Fibroblast of lung (primary cell): ENCODE results near the gene TENM3. TPM values are rescaled to one million over a fixed set of nuclear protein-coding genes. Genes with fewer than 3 reads are reported as not detected.

Experiments
- DNase-seq, 2 donors: peaks; one replicate each; pipeline versions ENCODE4 v3.0.0 to v3.0.0-alpha.2; 2010; ENCODE audit warnings: low read depth in 2 of 2
- H2AFZ ChIP-seq: 2 replicates; pipeline ENCODE4 v1.5.1; 2012; ENCODE audit warnings: low read length, control low read depth, inconsistent platforms
- H3K27ac ChIP-seq: 2 replicates; pipeline ENCODE4 v1.5.1; 2011; ENCODE audit warnings: low read length, control low read depth; ENCODE audit not compliant: insufficient read depth
- H3K27me3 ChIP-seq: 2 replicates; pipeline ENCODE4 v1.5.1; 2011; ENCODE audit warnings: mild to moderate bottlenecking, low read length; ENCODE audit not compliant: control insufficient read depth, insufficient read depth
- H3K36me3 ChIP-seq: 2 replicates; pipeline ENCODE4 v1.5.1; 2011; ENCODE audit warnings: low read length; ENCODE audit not compliant: control insufficient read depth, insufficient read depth
- H3K4me1 ChIP-seq: 2 replicates; pipeline ENCODE4 v1.5.1; 2011; ENCODE audit warnings: low read length; ENCODE audit not compliant: control insufficient read depth, insufficient read depth; ENCODE audit errors: extremely low read depth
- H3K4me2 ChIP-seq: 2 replicates; pipeline ENCODE4 v1.5.1; 2011; ENCODE audit warnings: low read length, control low read depth; ENCODE audit not compliant: insufficient read depth; ENCODE audit errors: extremely low read depth
- H3K4me3 ChIP-seq, 4 experiments: fragments of 200-600 bp in 1 of 4; sonication (generic) in 1 of 4; replicated peaks in 1 of 4; 2 replicates each; pipeline ENCODE4 v1.5.1; 2011 to 2016; ENCODE audit warnings: low read length in 4 of 4, low read depth in 3 of 4, mild to moderate bottlenecking in 3 of 4, control low read depth in 2 of 4, inconsistent platforms in 1 of 4, mixed read lengths in 1 of 4; ENCODE audit not compliant: insufficient read depth in 1 of 4; ENCODE audit errors: control extremely low read depth in 1 of 4
- H3K79me2 ChIP-seq: 2 replicates; pipeline ENCODE4 v1.5.1; 2012; ENCODE audit warnings: mild to moderate bottlenecking, low read length, inconsistent platforms; ENCODE audit not compliant: control insufficient read depth, insufficient read depth
- H3K9ac ChIP-seq: 2 replicates; pipeline ENCODE4 v1.5.1; 2011; ENCODE audit warnings: mild to moderate bottlenecking, low read length, control low read depth; ENCODE audit not compliant: insufficient read depth
- H3K9me3 ChIP-seq: 2 replicates; pipeline ENCODE4 v1.5.1; 2012; ENCODE audit warnings: low read depth, low read length; ENCODE audit not compliant: control insufficient read depth, insufficient read depth
- H4K20me1 ChIP-seq: 2 replicates; pipeline ENCODE4 v1.5.1; 2011; ENCODE audit warnings: low read length; ENCODE audit not compliant: control insufficient read depth, insufficient read depth; ENCODE audit errors: extremely low read depth
- CTCF ChIP-seq, 2 donors: IDR thresholded peaks in 1 of 2; conservative IDR thresholded peaks in 1 of 2; 1 replicate in 1 of 2; 2 replicates in 1 of 2; pipeline ENCODE4 v1.5.1; 2011 to 2012; ENCODE audit warnings: low read length in 2 of 2, control low read depth in 1 of 2, inconsistent platforms in 1 of 2, low read depth in 1 of 2, mild to moderate bottlenecking in 1 of 2
- EZH2 ChIP-seq: IDR thresholded peaks from 2 replicates; pipeline ENCODE4 v1.5.1; 2012; ENCODE audit warnings: low read length, control low read depth, mild to moderate bottlenecking; ENCODE audit errors: missing control alignments
- polyA plus RNA-seq, 2 donors: library from polyadenylated mRNA; depleted of rRNA in 1 of 2; stranded (reverse) in 1 of 2; unstranded in 1 of 2; fragments of >200 nt; gene quantifications; 2 replicates each; pipeline ENCODE4 v1.2.1, GENCODE V29; 2011 to 2012; ENCODE audit warnings: missing spikeins in 1 of 2
- total RNA-seq: library from RNA; depleted of rRNA; stranded (reverse); fragments of >200 nt; gene quantifications from 2 replicates; pipeline ENCODE4 v1.2.1, GENCODE V29; 2014

The TENM3 gene
- total and polyA plus RNA-seq, 2 donors (not counting 1 experiment from before 2014, with no cell fraction given) = 2.7 to 3.6 TPM

- H3K79me2 ChIP-seq = no peaks in the 10 kb centered on the region
- TF ChIP-seq EZH2 (no peak), CTCF (conservative IDR thresholded peaks at IDR 0.05 in 1 of 2, IDR thresholded peaks at IDR 0.05 in 1 of 2; ENCODE audit: low read depth in 1 of 2, low read length in 2 of 2) (no peak)
- H3K27me3 ChIP-seq = no peaks in the 10 kb centered on the region
- no peaks in the 10 kb centered on the region for H4K20me1 ChIP-seq
- H3K4me2 ChIP-seq = no peak overlapping the region
- no peak overlapping the region for H3K9ac ChIP-seq
- no peak for DNase-seq
- no peak overlapping the region for H3K4me3 ChIP-seq
- no peak overlapping the region for H2AFZ ChIP-seq
- no peaks in the 10 kb centered on the region for H3K4me1 ChIP-seq
- no peak overlapping the region for H3K27ac ChIP-seq
- H3K36me3 ChIP-seq = no peaks in the 10 kb centered on the region
- no peaks in the 10 kb centered on the region for H3K9me3 ChIP-seq
Observed at GRCh38 chr4:182805750-182806149, 562.5 kb downstream of the TENM3 start.

GRCh38 chr4:182806259-182807252 is 563.4 kb downstream of the TENM3 start:
- DNase-seq = peak; percentile 61 to 68
- no peak overlapping the region for H3K27ac ChIP-seq
- H3K4me1 ChIP-seq = no peaks in the 10 kb centered on the region
- no peaks in the 10 kb centered on the region for H3K36me3 ChIP-seq
- peak overlapping the region; percentile 3 to 54 (median 31) for H3K4me3 ChIP-seq
- no peaks in the 10 kb centered on the region for H4K20me1 ChIP-seq
- H3K9me3 ChIP-seq = no peaks in the 10 kb centered on the region
- H2AFZ ChIP-seq = peak overlapping the region; percentile 77
- H3K27me3 ChIP-seq = no peaks in the 10 kb centered on the region
- TF ChIP-seq EZH2 = no peak
- peak; percentile 70 to 86 for TF ChIP-seq CTCF (conservative IDR thresholded peaks at IDR 0.05 in 1 of 2, IDR thresholded peaks at IDR 0.05 in 1 of 2; ENCODE audit: low read depth in 1 of 2, low read length in 2 of 2)
- H3K79me2 ChIP-seq = no peaks in the 10 kb centered on the region
- H3K4me2 ChIP-seq = peak overlapping the region; percentile 61
- peak overlapping the region; percentile 36 for H3K9ac ChIP-seq

GRCh38 chr4:182807346-182807745 is 564.1 kb downstream of the TENM3 start:
- Histone ChIP-seq H3K27ac (no peak overlapping the region), H4K20me1 (no peaks in the 10 kb centered on the region), H3K9ac (no peak overlapping the region), H3K27me3 (no peaks in the 10 kb centered on the region), H2AFZ (peak overlapping the region; percentile 77), H3K4me2 (no peak overlapping the region), H3K4me3 (no peak overlapping the region), H3K79me2 (no peaks in the 10 kb centered on the region), H3K9me3 (no peaks in the 10 kb centered on the region), H3K4me1 (no peaks in the 10 kb centered on the region), H3K36me3 (no peaks in the 10 kb centered on the region)
- DNase-seq = no peak
- TF ChIP-seq CTCF (conservative IDR thresholded peaks at IDR 0.05 in 1 of 2, IDR thresholded peaks at IDR 0.05 in 1 of 2; ENCODE audit: low read depth in 1 of 2, low read length in 2 of 2) (no peak), EZH2 (no peak)
